A673 (cell line): ENCODE results near the gene TMEM45B. TPM values are rescaled to one million over a fixed set of nuclear protein-coding genes. Genes with fewer than 3 reads are reported as not detected.
A peak's percentile ranks its signal among the peaks of the same experiment; 100 is the strongest.

ENCODE experiments used
- BruUV-seq: library from RNA; stranded (reverse); fragments of 400-500 nt; replicated peaks from 2 replicates; lab custom pipeline; 2021; lab: Mats Ljungman, UMichigan
- CTCF ChIA-PET: fragments of 300-600 bp; sonication (Branson Sonifier 250); formaldehyde crosslinking; loops from one replicate; lab custom pipeline; 2022; ENCODE audit warnings: antibody characterized with exemption; lab: Charles Lee
- POLR2A ChIA-PET: fragments of 300-600 bp; sonication (Branson Sonifier 250); formaldehyde crosslinking; loops from one replicate; lab custom pipeline; 2022; ENCODE audit warnings: antibody characterized with exemption; ENCODE audit not compliant: low non-redundant PET; lab: Charles Lee
- DNase-seq: peaks from one replicate; pipeline ENCODE4 v3.0.0-alpha.2; 2015; ENCODE audit warnings: low spot score
- H3K27ac ChIP-seq: fragments of 200-600 bp; sonication (generic); 2 replicates; pipeline ENCODE4 v1.5.1; 2016; ENCODE audit warnings: mixed run types, low read depth, mild to moderate bottlenecking, mixed read lengths, antibody characterized with exemption, low read length; ENCODE audit not compliant: poor library complexity, severe bottlenecking
- H3K27me3 ChIP-seq: fragments of 200-600 bp; sonication (generic); replicated peaks from 2 replicates; pipeline ENCODE4 v1.6.1; 2017; ENCODE audit warnings: mixed run types, low read depth, mild to moderate bottlenecking, mixed read lengths, antibody characterized with exemption, low read length; ENCODE audit not compliant: insufficient read depth, poor library complexity
- H3K36me3 ChIP-seq: fragments of 200-600 bp; sonication (generic); 2 replicates; pipeline ENCODE4 v1.6.1; 2016; ENCODE audit warnings: mixed run types, mild to moderate bottlenecking, mixed read lengths, antibody characterized with exemption, low read length; ENCODE audit not compliant: insufficient read depth, poor library complexity, severe bottlenecking
- H3K4me1 ChIP-seq: fragments of 200-600 bp; sonication (generic); 2 replicates; pipeline ENCODE4 v1.6.1; 2017; ENCODE audit warnings: mixed run types, mild to moderate bottlenecking, mixed read lengths, antibody characterized with exemption, low read length; ENCODE audit not compliant: insufficient read depth, poor library complexity, severe bottlenecking
- H3K4me3 ChIP-seq: fragments of 200-600 bp; sonication (generic); 2 replicates; pipeline ENCODE4 v1.5.1; 2016; ENCODE audit warnings: low read depth, mixed run types, mild to moderate bottlenecking, mixed read lengths, low read length; ENCODE audit not compliant: poor library complexity, severe bottlenecking
- H3K9me3 ChIP-seq: fragments of 200-600 bp; sonication (generic); 2 replicates; pipeline ENCODE4 v1.6.1; 2016; ENCODE audit warnings: mixed run types, low read depth, mild to moderate bottlenecking, mixed read lengths, antibody characterized with exemption, low read length; ENCODE audit not compliant: poor library complexity, severe bottlenecking
- EZH2 ChIP-seq: fragments of 200-600 bp; sonication (generic); IDR thresholded peaks from 2 replicates; pipeline ENCODE4 v1.6.1; 2017; ENCODE audit warnings: borderline replicate concordance, low read depth, mild to moderate bottlenecking, mixed read lengths, antibody characterized with exemption, low read length; ENCODE audit not compliant: poor library complexity, severe bottlenecking
- intact Hi-C: fragments of 100-400 bp; cut with micrococcal nuclease; formaldehyde crosslinking; loops from one replicate; pipeline ENCODE4 v1.10.0; 2022; ENCODE audit not compliant: unreplicated experiment
- total RNA-seq: library from RNA; stranded (reverse); gene quantifications from 2 replicates; pipeline ENCODE4 v1.2.3, GENCODE V29; 2021
- TF ChIP-seq, protein P1 (sequence below): fragments of 300-800, 200-600 bp; sonication (generic); conservative IDR thresholded peaks from 2 replicates; pipeline ENCODE4 v1.5.1; 2017; ENCODE audit warnings: low read depth, mild to moderate bottlenecking, antibody characterized with exemption, low read length, moderate library complexity, mixed read lengths

The TMEM45B gene
- total RNA-seq, 1 experiment from 2014 or later: not detected

DNA sequence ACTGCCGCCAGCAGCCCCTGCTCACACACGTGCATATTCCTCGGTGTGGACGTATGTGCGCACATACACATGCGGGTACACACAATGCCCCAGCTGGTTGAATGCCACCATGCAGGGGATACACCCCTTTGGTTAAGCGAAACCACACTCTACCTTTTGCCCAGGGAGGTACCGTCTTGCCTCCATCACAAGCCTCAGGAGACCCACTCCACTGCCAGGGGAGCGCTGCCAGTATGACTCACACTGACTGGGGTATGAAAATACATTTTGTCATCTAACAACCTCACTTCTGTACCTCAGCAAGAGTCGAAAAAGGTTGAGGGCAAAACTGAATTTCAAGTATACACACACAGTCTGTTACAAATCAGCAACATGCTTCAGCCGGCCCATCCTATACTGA is 39.4 kb downstream of the TMEM45B start:
- H3K4me3 ChIP-seq: no peak overlapping the region
- no TSS peak for BruUV-seq
- H3K27me3 ChIP-seq: no peaks in the 10 kb centered on the region
- CTCF ChIA-PET: no interaction called here
- H3K9me3 ChIP-seq: no peaks in the 10 kb centered on the region
- POLR2A ChIA-PET: no interaction called here
- H3K27ac ChIP-seq: no peak overlapping the region
- intact Hi-C loops: no loop called here
- TF ChIP-seq, protein P1, sequence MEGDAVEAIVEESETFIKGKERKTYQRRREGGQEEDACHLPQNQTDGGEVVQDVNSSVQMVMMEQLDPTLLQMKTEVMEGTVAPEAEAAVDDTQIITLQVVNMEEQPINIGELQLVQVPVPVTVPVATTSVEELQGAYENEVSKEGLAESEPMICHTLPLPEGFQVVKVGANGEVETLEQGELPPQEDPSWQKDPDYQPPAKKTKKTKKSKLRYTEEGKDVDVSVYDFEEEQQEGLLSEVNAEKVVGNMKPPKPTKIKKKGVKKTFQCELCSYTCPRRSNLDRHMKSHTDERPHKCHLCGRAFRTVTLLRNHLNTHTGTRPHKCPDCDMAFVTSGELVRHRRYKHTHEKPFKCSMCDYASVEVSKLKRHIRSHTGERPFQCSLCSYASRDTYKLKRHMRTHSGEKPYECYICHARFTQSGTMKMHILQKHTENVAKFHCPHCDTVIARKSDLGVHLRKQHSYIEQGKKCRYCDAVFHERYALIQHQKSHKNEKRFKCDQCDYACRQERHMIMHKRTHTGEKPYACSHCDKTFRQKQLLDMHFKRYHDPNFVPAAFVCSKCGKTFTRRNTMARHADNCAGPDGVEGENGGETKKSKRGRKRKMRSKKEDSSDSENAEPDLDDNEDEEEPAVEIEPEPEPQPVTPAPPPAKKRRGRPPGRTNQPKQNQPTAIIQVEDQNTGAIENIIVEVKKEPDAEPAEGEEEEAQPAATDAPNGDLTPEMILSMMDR: no peak
- no peak for TF ChIP-seq EZH2
- H3K36me3 ChIP-seq: peaks cover 5% of the 10 kb centered on the region
- no peak for DNase-seq
- H3K4me1 ChIP-seq: no peaks in the 10 kb centered on the region

DNA sequence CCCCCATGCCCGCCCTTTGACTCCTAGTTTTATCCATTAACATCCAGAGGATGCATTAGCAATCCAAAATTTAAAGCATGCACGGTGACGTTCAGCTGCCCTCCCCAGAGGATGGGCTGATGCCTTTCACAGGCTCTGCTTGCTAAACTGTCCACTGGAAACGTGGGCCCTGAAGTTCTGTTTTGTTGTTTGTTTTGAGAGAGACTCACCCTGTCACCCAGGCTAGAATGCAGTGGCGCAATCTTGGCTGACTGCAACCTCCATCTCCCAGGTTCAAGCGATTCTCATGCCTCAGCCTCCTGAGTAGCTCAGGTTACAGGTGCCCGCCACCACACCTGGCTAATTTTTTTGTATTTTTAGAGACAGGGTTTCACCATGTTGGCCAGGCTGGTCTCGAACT is 40.4 kb downstream of the TMEM45B start:
- no TSS peak for BruUV-seq
- TF ChIP-seq, protein P1: no peak
- TF ChIP-seq EZH2: no peak
- Histone ChIP-seq H3K27me3 (no peaks in the 10 kb centered on the region), H3K27ac (no peak overlapping the region), H3K4me3 (no peak overlapping the region), H3K9me3 (no peaks in the 10 kb centered on the region), H3K4me1 (no peaks in the 10 kb centered on the region), H3K36me3 (peaks cover 12% of the 10 kb centered on the region)
- POLR2A ChIA-PET: interaction anchor here (0.6 kb wide), 1 partner anchor 19 kb away, joined by 4 read pairs; no protein-coding TSS in a partner anchor
- CTCF ChIA-PET: no interaction called here
- DNase-seq: no peak
- intact Hi-C loops: no loop called here

DNA sequence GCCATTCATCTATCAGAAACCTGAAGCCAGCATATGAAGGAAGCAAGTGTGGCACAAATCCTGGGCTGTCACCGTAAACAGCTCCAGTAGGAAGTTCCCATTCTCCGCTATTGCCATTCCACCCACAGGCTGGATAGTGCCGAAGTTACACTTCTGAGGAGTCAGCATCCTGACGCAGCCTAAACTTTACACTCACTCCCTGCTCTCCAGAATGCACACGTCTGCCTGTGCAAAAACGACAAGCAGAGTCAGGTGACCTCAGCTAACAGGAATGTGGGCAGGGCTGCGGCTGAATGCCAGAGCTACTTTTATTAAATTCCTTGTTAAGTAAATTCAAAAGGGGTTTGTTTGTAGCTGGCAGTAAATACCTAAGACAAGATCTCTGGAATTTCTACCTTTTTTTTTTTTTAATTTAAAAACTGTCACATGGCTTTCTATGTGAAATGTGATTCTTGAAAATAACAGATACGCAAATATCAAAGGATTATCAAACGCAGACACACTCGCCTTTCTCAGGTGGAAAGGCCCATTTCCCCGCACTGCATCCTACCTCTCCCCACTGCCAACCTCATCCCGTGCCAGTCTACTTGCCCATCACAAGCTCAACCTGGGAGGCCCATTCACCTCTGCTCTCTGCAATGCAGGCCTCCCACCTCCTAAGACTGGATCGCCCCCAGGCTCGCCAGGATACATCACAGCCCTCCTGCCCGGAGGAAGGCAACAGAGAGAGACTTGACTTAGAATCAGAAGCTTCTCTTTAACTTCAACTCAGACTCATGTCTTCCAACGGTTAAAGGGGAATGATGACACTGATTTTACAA is 46.3 kb downstream of the TMEM45B start:
- H3K9me3 ChIP-seq: no peaks in the 10 kb centered on the region
- peaks cover 55% of the 10 kb centered on the region for H3K36me3 ChIP-seq
- BruUV-seq: no TSS peak
- H3K27me3 ChIP-seq: no peaks in the 10 kb centered on the region
- H3K27ac ChIP-seq: peak overlapping the region; percentile 62
- no peak overlapping the region for H3K4me3 ChIP-seq
- CTCF ChIA-PET: interaction anchor here (0.7 kb wide), 2 partner anchors 62 to 1832 kb away, joined by 4 to 5 read pairs; no protein-coding TSS in a partner anchor
- DNase-seq: peak; percentile 90
- TF ChIP-seq EZH2: no peak
- TF ChIP-seq, protein P1: no peak
- H3K4me1 ChIP-seq: peaks cover 7% of the 10 kb centered on the region
- POLR2A ChIA-PET: interaction anchor here (0.6 kb wide), 1 partner anchor 37 kb away, joined by 4 read pairs; no protein-coding TSS in a partner anchor
- intact Hi-C loops: no loop called here
